GM10248 (cell line): ENCODE results near the gene NELFB.

Source experiments
- CTCF ChIA-PET: fragments of 300-600 bp; sonication (Branson Sonifier 250); formaldehyde crosslinking; extraction: SDS; loops from one replicate; lab custom pipeline; 2021; ENCODE audit warnings: antibody characterized with exemption; lab: Yijun Ruan, JAX
- POLR2A ChIA-PET: fragments of 350-650 bp; sonication (Branson Sonifier 250); formaldehyde crosslinking; extraction: SDS; loops from one replicate; lab custom pipeline; 2020; ENCODE audit warnings: antibody characterized with exemption; lab: Yijun Ruan, JAX
- DNase-seq: peaks from one replicate; pipeline ENCODE4 v3.0.0; 2012; ENCODE audit errors: extremely low spot score
- CTCF ChIP-seq: IDR thresholded peaks from 2 replicates; pipeline ENCODE4 v1.5.1; 2012; ENCODE audit warnings: mild to moderate bottlenecking, low read depth; ENCODE audit errors: extremely low read depth, missing control alignments, control extremely low read depth

Gene NELFB

GRCh38 chr9:137293094-137293481 is 38.0 kb downstream of the NELFB start:
- no peak for TF ChIP-seq CTCF
- CTCF ChIA-PET = interaction anchor here (1.4 to 1.8 kb wide), 2 partner anchors 9 to 258 kb away, joined by 3 to 7 read pairs; partner anchors contain the start of gene NRARP
- DNase-seq = no peak
- POLR2A ChIA-PET = interaction anchor here (0.7 to 1.4 kb wide), 2 partner anchors 9 to 18 kb away, joined by 5 to 6 read pairs; partner anchors contain the start of gene NRARP

GRCh38 chr9:137293482-137294090 is 38.5 kb downstream of the NELFB start:
- ChIA-PET POLR2A (interaction anchor here (1.4 kb wide), 1 partner anchor 9 kb away, joined by 5 read pairs; the partner anchor contains the start of gene NRARP), CTCF (interaction anchor here (0.7 to 1.8 kb wide), 4 partner anchors 8 to 259 kb away, joined by 3 to 7 read pairs (median 3); partner anchors contain the start of genes EXD3 and NRARP)
- no peak for DNase-seq
- TF ChIP-seq CTCF = no peak

GRCh38 chr9:137294091-137294680 is 39.1 kb downstream of the NELFB start:
- DNase-seq = no peak
- TF ChIP-seq CTCF = no peak
- ChIA-PET CTCF (interaction anchor here (0.7 to 1.8 kb wide), 4 partner anchors 8 to 259 kb away, joined by 3 to 7 read pairs (median 3); partner anchors contain the start of genes EXD3 and NRARP), POLR2A (interaction anchor here (1.4 kb wide), 1 partner anchor 8 kb away, joined by 5 read pairs; the partner anchor contains the start of gene NRARP)

- CTCF ChIA-PET = interaction anchor here (0.9 to 1.4 kb wide), 2 partner anchors 128 to 260 kb away, joined by 3 read pairs; partner anchors contain the start of gene EXD3
- POLR2A ChIA-PET = no interaction called here
- TF ChIP-seq CTCF = peak; percentile 28
- no peak for DNase-seq
Measured at GRCh38 chr9:137294681-137295237, 39.6 kb downstream of the NELFB start.

DNA sequence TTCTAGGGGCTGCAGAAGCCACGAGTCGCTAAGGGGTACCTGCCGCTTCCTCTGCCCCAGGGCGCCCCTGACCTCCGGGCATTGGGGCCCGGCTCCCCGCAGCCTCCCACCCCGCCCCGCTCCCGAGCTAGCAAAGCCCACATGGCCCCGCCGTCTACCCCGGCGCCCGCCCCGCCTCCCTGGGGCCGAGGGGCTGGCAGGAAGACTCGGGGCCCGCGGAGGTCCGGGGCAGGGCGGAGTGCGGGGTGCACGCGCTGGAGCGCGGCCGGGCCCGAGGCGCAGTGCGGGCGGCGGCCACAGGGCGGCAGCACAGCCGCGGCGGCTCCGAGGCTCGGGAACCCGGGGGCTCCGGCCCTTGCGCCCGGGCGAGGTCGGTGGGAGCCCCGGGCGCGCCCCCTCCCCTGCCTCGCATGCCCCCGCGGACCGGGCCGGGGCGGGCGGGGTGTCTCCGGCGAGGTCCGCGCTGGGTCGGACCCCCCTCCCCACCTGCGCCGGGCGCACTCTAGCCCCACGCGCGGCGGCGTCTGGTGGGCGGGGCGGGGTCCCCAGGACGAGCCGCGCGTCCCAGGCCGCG is 40.2 kb downstream of the NELFB start:
- POLR2A ChIA-PET = interaction anchor here (0.6 kb wide), 1 partner anchor 55 kb away, joined by 3 read pairs; no protein-coding TSS in a partner anchor
- DNase-seq = peak; percentile 89
- peak; percentile 92 for TF ChIP-seq CTCF
- CTCF ChIA-PET = no interaction called here

- TF ChIP-seq CTCF = no peak
- CTCF ChIA-PET = interaction anchor here (1.2 to 1.4 kb wide), 3 partner anchors 10 to 149 kb away, joined by 3 to 4 read pairs (median 3); no protein-coding TSS in a partner anchor
- no peak for DNase-seq
- POLR2A ChIA-PET = interaction anchor here (0.6 kb wide), 1 partner anchor 55 kb away, joined by 3 read pairs; no protein-coding TSS in a partner anchor
Measured at GRCh38 chr9:137295849-137296669, 40.9 kb downstream of the NELFB start.
